ENCODE measurements around the gene EIF3B. TPM values are rescaled to one million over a fixed set of nuclear protein-coding genes. Genes with fewer than 3 reads are reported as not detected.
A peak's percentile ranks its signal among the peaks of the same experiment; 100 is the strongest.

EIF3B gene
- total and polyA plus RNA-seq, 9 of the 15 experiments (the other 6 are each of a cell fraction or from before 2014, with no cell fraction given) = 25.9 to 494 (median 357) TPM

GRCh38 chr7:2309889-2310331 is 44.7 kb upstream of the EIF3B start:
- H3K4me1 ChIP-seq (replicated peaks in 1 of 2; ENCODE audit: control insufficient read depth in 2 of 2, insufficient read depth in 2 of 2, low read length in 2 of 2) = peaks cover 26 to 57% of the 10 kb centered on the region in 2 experiments; a peak in 4 of 5 replicates

DNA sequence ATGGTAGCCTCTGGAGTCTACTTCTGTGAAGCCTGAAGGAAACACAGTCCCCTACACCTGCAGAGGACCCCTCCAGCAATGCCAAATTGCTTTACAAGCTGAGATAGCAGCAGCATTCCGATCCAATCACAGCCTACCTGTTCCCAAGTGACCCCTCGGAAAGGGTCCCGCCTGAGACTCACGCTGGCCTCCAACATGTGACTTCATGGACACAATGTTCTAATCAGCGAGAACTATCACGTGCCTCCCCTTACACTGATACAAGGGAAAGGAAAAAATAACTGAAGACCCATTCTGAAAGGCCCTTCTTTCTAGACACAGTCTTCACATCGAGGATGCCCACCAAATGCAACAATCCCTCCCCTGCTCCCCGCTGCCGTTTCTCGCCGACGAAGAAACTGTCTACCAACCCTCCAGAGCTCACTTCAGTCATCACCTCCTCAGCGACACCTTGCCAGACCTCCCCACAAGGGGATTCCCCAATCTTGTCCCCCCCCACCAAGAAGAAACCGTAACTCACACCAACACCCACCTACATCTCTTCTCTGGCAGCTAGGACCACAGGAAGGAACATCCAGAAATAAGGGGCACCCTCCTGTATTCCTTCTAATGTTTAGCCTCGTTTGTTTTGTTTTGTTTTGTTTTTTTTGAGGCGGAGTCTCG is 42.2 kb upstream of the EIF3B start:
- Histone ChIP-seq H3K9ac (ENCODE audit: insufficient read depth in 1 of 2, low read depth in 2 of 2, low read length in 2 of 2) (peak overlapping the region in 1 of 2 experiments; percentile 50; a peak in 1 of 4 replicates), H3K9me1 (ENCODE audit: control insufficient read depth, insufficient read depth, low read length) (peaks cover 2% of the 10 kb centered on the region), H3K4me1 (replicated peaks in 1 of 2; ENCODE audit: control insufficient read depth in 2 of 2, insufficient read depth in 2 of 2, low read length in 2 of 2) (peaks cover 9 to 36% of the 10 kb centered on the region in 2 experiments; a peak in 4 of 5 replicates), H4K20me1 (replicated peaks; ENCODE audit: control insufficient read depth, insufficient read depth, low read length) (no peaks in the 10 kb centered on the region), H3K4me3 (no peak overlapping the region), H3K9me3 (replicated peaks; ENCODE audit: control insufficient read depth, insufficient read depth, low read depth, low read length) (no peaks in the 10 kb centered on the region), H3K36me3 (ENCODE audit: control insufficient read depth, insufficient read depth, low read length) (peaks cover 10% of the 10 kb centered on the region; the same call in 2 of the 3 replicates), H3K4me2 (ENCODE audit: insufficient read depth, low read length) (peak overlapping the region; percentile 24; the same call in 1 of the 2 replicates), H2AFZ (ENCODE audit: low read depth, low read length) (no peak overlapping the region), H3K27me3 (ENCODE audit: control insufficient read depth in 2 of 2, insufficient read depth in 2 of 2, low read length in 2 of 2) (no peaks in the 10 kb centered on the region), H3K27ac (ENCODE audit: extremely low read depth, low read depth, low read length) (0 out of 3 replicates have a peak overlapping the region, but pooled peaks have one; percentile 23), H3K79me2 (ENCODE audit: control insufficient read depth, insufficient read depth, low read length) (peaks cover 50% of the 10 kb centered on the region)
- FAIRE-seq (no peak), ATAC-seq (no peak), DNase-seq (ENCODE audit: extremely low read depth in 1 of 4, low spot score in 3 of 4) (no peak)
- TSS peak; percentile 51 for BruUV-seq (replicated peaks)
- in situ Hi-C loops (cut with MboI) (no loop called here), intact Hi-C loops (cut with micrococcal nuclease) (no loop called here)
- CTCF ChIA-PET (ENCODE audit: low intra/inter-chr PET ratio) = no interaction called here
- 62% methylated on average over 15 of the region's 17 CpGs for WGBS (ENCODE audit: insufficient coverage, low coverage, missing lambda C conversion rate)
- POLR2A ChIA-PET = interaction anchor here (0.7 to 1.7 kb wide), 3 partner anchors 8 to 94 kb away, joined by 4 to 5 read pairs (median 4); no protein-coding TSS in a partner anchor
- TF ChIP-seq BCOR (IDR thresholded peaks at IDR 0.05) = peak; percentile 12; the same call in 1 of the 2 replicates
- peak; percentile 13; the same call in 1 of the 2 replicates for TF ChIP-seq NFIC (IDR thresholded peaks at IDR 0.05)
- peak; percentile 42; the same call in 1 of the 2 replicates for TF ChIP-seq USF1 (CRISPR knock-in tag; IDR thresholded peaks at IDR 0.05)
- TF ChIP-seq, protein P1, sequence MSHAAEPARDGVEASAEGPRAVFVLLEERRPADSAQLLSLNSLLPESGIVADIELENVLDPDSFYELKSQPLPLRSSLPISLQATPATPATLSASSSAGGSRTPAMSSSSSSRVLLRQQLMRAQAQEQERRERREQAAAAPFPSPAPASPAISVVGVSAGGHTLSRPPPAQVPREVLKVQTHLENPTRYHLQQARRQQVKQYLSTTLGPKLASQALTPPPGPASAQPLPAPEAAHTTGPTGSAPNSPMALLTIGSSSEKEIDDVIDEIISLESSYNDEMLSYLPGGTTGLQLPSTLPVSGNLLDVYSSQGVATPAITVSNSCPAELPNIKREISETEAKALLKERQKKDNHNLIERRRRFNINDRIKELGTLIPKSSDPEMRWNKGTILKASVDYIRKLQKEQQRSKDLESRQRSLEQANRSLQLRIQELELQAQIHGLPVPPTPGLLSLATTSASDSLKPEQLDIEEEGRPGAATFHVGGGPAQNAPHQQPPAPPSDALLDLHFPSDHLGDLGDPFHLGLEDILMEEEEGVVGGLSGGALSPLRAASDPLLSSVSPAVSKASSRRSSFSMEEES (CRISPR knock-in tag; IDR thresholded peaks at IDR 0.05) = peak; percentile 23; the same call in 1 of the 2 replicates
- TF ChIP-seq ZNF316 (IDR thresholded peaks at IDR 0.05) = 0 out of 2 replicates have a peak, but pooled peaks have one; percentile 8
- TF ChIP-seq SPI1 (IDR thresholded peaks at IDR 0.05; ENCODE audit: borderline replicate concordance, low read depth, low read length) = no peak

More at GRCh38 chr7:2309889-2310331, 44.7 kb upstream of the EIF3B start:
- no peak overlapping the region for H2AFZ ChIP-seq (ENCODE audit: low read depth, low read length)
- WGBS (ENCODE audit: insufficient coverage, low coverage, missing lambda C conversion rate) = 95% methylated on average over 20 of the region's 20 CpGs
- in situ Hi-C loops (cut with MboI) (no loop called here), intact Hi-C loops (cut with micrococcal nuclease) (no loop called here)
- no peak for TF ChIP-seq KLF16 (IDR thresholded peaks at IDR 0.05)
- TF ChIP-seq NR1H2 (CRISPR knock-in tag; IDR thresholded peaks at IDR 0.05) = no peak
- TF ChIP-seq MCM7 (IDR thresholded peaks at IDR 0.05) = no peak
- TF ChIP-seq ZNF511 (CRISPR knock-in tag; IDR thresholded peaks at IDR 0.05) = no peak
- TF ChIP-seq CXXC5 (CRISPR knock-in tag; IDR thresholded peaks at IDR 0.05) = no peak
- H3K36me3 ChIP-seq (ENCODE audit: control insufficient read depth, insufficient read depth, low read length) = peaks cover 10% of the 10 kb centered on the region; the same call in 2 of the 3 replicates
- no peak for DNase-seq (ENCODE audit: extremely low read depth in 1 of 4, low spot score in 3 of 4)
- BruUV-seq (replicated peaks) = no TSS peak
- no peak for FAIRE-seq
- POLR2A ChIA-PET = no interaction called here
- no peaks in the 10 kb centered on the region for H3K27me3 ChIP-seq (ENCODE audit: control insufficient read depth in 2 of 2, insufficient read depth in 2 of 2, low read length in 2 of 2)
- no peak overlapping the region for H3K9ac ChIP-seq (ENCODE audit: insufficient read depth in 1 of 2, low read depth in 2 of 2, low read length in 2 of 2)
- no peak for ATAC-seq
- no peak overlapping the region for H3K4me3 ChIP-seq
- no peaks in the 10 kb centered on the region for H4K20me1 ChIP-seq (replicated peaks; ENCODE audit: control insufficient read depth, insufficient read depth, low read length)
- H3K79me2 ChIP-seq (ENCODE audit: control insufficient read depth, insufficient read depth, low read length) = peaks cover 73% of the 10 kb centered on the region
- no peaks in the 10 kb centered on the region for H3K9me3 ChIP-seq (replicated peaks; ENCODE audit: control insufficient read depth, insufficient read depth, low read depth, low read length)
- peaks cover 2% of the 10 kb centered on the region for H3K9me1 ChIP-seq (ENCODE audit: control insufficient read depth, insufficient read depth, low read length)
- H3K4me2 ChIP-seq (ENCODE audit: insufficient read depth, low read length) = no peak overlapping the region
- H3K27ac ChIP-seq (ENCODE audit: extremely low read depth, low read depth, low read length) = no peak overlapping the region
- CTCF ChIA-PET (ENCODE audit: low intra/inter-chr PET ratio) = no interaction called here

All from K562 (cell line).